ENCODE results near the gene MIER2. TPM values are rescaled to one million over a fixed set of nuclear protein-coding genes. Genes with fewer than 3 reads are reported as not detected.

MIER2 gene
- total and polyA plus RNA-seq, 8 donors, result 5.8 to 29.6 (median 13.2) TPM

DNA sequence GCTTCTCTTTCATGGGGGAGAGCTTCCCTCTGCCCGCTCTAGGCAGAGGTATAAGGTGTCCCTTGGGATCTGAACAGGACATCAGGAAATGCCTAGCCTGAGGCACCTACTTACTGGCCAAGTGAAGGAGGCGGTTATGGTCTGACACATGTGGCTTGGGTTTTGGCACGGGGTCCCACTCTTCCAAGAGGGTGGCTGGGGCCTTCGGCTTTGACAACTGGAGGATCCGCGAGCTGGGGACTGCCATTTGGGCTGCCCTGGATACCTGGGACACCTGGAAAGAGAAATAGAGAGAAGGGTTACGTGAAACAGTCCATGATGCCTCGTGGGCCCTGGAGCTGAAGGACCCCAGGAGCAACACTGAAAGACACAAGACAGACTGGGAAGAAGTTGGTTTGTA, 22.4 kb upstream of the MIER2 start:
- Histone ChIP-seq H3K4me3 (no peak overlapping the region), H3K36me3 (no peaks in the 10 kb centered on the region), H3K4me1 (no peaks in the 10 kb centered on the region), H3K27me3 (peaks cover 0 to 80% (median 12%) of the 10 kb centered on the region in 3 donors), H3K27ac (no peak overlapping the region), H3K9me3 (no peaks in the 10 kb centered on the region)
- WGBS, 5 donors, result 76 to 92% (median 87%) methylated on average over 8 of the region's 8 CpGs
- intact Hi-C loops (cut with DNase I; ENCODE audit: low total_unique reads), result no loop called here
- DNase-seq, result no peak
- TF ChIP-seq POLR2A (IDR thresholded peaks at IDR 0.05) (no peak), EP300 (IDR thresholded peaks at IDR 0.05) (no peak), CTCF (IDR thresholded peaks at IDR 0.05) (no peak), POLR2AphosphoS5 (IDR thresholded peaks at IDR 0.05) (no peak)

DNA sequence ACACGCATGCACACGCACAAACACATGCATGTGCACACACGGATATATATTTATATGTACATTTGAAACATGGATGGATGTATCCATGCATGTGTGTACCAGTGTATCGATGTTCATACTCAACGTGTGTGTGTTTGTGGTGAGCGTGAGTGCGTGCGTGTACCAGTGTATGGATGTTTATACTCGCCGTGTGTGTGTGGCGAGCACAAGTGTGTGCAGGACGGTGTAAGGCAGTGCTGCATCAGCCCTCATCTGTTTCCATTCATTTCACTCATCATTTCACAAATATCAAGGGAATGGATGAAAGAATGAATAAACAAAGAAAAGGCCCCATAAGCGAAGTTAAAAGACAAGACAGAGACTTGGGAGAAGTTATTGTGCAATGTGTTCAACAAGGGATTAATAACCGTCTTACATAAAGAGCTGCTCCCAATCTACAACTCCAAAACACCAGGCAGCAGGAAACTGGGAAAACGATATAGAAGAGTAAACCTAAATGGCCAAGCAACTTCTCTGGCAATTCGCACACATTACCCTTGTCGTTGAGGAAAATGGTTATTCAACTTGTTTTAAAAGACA, 21.7 kb upstream of the MIER2 start:
- TF ChIP-seq EP300 (IDR thresholded peaks at IDR 0.05) (no peak), POLR2A (IDR thresholded peaks at IDR 0.05) (no peak), POLR2AphosphoS5 (IDR thresholded peaks at IDR 0.05) (no peak), CTCF (IDR thresholded peaks at IDR 0.05) (no peak)
- DNase-seq, result no peak
- Histone ChIP-seq H3K36me3 (no peaks in the 10 kb centered on the region), H3K27me3 (peaks cover 0 to 73% (median 8%) of the 10 kb centered on the region in 3 donors), H3K4me3 (no peak overlapping the region), H3K27ac (no peak overlapping the region), H3K9me3 (no peaks in the 10 kb centered on the region), H3K4me1 (no peaks in the 10 kb centered on the region)
- WGBS, 5 donors, result 89 to 92% (median 90%) methylated on average over 17 of the region's 17 CpGs
- intact Hi-C loops (cut with DNase I; ENCODE audit: low total_unique reads), result no loop called here

DNA sequence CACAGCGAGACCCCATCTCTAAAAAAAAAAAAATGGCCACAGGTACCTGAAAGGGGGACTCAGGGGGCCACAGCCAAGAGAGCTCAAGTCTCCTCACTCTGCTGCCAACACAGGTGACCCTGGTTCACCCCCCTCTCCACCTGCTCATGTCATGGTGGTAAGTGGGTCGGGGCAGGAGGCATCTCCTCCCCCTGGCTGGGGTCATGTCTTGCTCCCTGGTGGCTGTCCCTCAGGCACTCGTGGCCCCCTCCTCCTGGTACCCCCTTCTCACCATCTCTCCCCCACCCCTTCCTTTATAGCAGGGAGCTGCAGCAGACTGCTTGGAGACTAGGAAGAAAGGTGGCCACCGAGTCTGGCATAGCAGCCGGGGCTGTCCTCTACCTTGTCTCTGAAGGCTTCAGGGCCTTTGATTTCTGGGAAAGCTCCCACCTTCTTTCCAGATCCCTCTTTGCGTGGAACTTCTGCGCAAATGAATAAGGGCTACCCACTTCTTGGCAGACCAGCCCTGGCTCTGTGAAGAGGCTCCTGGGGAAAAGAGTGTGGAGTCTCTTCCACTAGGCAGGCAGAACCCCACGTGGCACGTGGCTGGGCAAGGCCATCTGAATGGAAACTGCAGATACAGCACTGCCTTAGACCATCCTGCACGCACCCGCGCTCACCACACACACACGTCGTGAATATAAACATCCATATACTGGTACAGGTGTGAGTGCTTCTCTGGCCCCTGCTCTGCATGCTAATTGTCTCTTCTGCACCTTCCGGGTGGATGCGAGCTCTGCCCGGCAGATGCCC, 20.1 kb upstream of the MIER2 start:
- Histone ChIP-seq H3K27me3 (peaks cover 0 to 64% (median 8%) of the 10 kb centered on the region in 3 donors), H3K4me1 (no peaks in the 10 kb centered on the region), H3K27ac (no peak overlapping the region), H3K36me3 (no peaks in the 10 kb centered on the region), H3K9me3 (no peaks in the 10 kb centered on the region), H3K4me3 (no peak overlapping the region)
- TF ChIP-seq POLR2A (IDR thresholded peaks at IDR 0.05) (no peak), POLR2AphosphoS5 (IDR thresholded peaks at IDR 0.05) (no peak), EP300 (IDR thresholded peaks at IDR 0.05) (no peak), CTCF (IDR thresholded peaks at IDR 0.05) (no peak)
- 53 to 69% (median 61%) methylated on average over 17 of the region's 17 CpGs for WGBS, 5 donors
- DNase-seq, result no peak
- intact Hi-C loops (cut with DNase I; ENCODE audit: low total_unique reads), result no loop called here

GRCh38 chr19:362683-363082, 18.1 kb upstream of the MIER2 start:
- Histone ChIP-seq H3K27me3 (peaks cover 0 to 69% (median 19%) of the 10 kb centered on the region in 3 donors), H3K4me1 (no peaks in the 10 kb centered on the region), H3K4me3 (no peak overlapping the region), H3K36me3 (no peaks in the 10 kb centered on the region), H3K27ac (no peak overlapping the region), H3K9me3 (no peaks in the 10 kb centered on the region)
- WGBS, 5 donors, result 80 to 83% (median 80%) methylated on average over 11 of the region's 11 CpGs
- intact Hi-C loops (cut with DNase I; ENCODE audit: low total_unique reads), result no loop called here
- DNase-seq, result no peak
- TF ChIP-seq CTCF (IDR thresholded peaks at IDR 0.05) (no peak), EP300 (IDR thresholded peaks at IDR 0.05) (no peak), POLR2A (IDR thresholded peaks at IDR 0.05) (no peak), POLR2AphosphoS5 (IDR thresholded peaks at IDR 0.05) (no peak)

Measured in stomach (tissue), 9 donors.